ENCODE results near the gene CRIP1. TPM values are rescaled to one million over a fixed set of nuclear protein-coding genes. Genes with fewer than 3 reads are reported as not detected.
A peak's percentile ranks its signal among the peaks of the same experiment; 100 is the strongest.

CRIP1 gene
- polyA plus RNA-seq, 3 donors = 688 to 2,084 (median 1,032) TPM

DNA sequence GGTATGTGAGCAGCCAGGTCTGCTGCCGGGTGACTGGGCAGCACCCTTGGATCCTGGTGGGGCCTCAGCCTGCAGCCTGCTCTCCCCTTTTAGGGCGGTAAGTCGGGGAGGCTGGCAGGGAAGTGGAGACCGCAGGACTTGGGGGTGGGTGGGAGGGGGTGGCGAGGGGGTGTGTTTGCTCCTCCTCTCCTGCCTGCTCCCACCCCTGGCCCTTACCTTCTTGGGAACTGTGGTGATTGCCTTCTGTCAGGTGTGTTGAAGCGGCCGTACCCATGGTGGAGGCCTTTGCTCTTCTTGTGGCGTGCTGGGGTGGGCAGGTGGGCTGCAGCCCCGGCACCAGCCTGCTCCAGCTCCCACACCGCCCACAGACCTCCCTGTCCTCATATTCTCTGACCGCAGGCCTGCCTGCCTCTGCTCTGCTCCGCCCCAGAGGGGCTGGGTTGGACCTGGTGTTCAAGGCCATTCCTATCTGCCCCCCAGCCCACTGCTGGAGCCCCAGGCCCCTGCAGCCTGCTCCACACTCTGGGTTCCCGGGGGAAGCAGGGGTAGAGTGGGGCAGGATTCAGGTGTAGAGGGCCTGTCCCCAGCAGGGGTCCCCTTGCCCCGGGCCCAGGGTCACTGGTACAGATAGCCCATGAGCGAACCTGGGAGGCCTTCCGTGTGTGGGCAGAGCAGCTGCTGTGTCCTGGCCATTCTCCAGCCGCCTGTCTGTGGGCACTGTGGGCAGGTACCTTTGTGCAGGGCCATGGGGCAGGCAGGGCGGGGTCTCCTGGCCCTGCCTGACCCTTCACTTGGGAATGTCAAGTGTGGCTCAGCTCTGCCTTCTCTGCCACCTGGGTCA is 9.5 kb downstream of the CRIP1 start:
- TF ChIP-seq, protein P1, sequence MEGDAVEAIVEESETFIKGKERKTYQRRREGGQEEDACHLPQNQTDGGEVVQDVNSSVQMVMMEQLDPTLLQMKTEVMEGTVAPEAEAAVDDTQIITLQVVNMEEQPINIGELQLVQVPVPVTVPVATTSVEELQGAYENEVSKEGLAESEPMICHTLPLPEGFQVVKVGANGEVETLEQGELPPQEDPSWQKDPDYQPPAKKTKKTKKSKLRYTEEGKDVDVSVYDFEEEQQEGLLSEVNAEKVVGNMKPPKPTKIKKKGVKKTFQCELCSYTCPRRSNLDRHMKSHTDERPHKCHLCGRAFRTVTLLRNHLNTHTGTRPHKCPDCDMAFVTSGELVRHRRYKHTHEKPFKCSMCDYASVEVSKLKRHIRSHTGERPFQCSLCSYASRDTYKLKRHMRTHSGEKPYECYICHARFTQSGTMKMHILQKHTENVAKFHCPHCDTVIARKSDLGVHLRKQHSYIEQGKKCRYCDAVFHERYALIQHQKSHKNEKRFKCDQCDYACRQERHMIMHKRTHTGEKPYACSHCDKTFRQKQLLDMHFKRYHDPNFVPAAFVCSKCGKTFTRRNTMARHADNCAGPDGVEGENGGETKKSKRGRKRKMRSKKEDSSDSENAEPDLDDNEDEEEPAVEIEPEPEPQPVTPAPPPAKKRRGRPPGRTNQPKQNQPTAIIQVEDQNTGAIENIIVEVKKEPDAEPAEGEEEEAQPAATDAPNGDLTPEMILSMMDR (IDR thresholded peaks at IDR 0.05) = no peak
- no peak for DNase-seq
- H4K20me1 ChIP-seq (ENCODE audit: insufficient read depth, low read length) = peaks cover 17% of the 10 kb centered on the region
- H3K27me3 Mint-ChIP-seq (ENCODE audit: low read depth in 3 of 3) = peaks cover 1 to 5% (median 2%) of the 10 kb centered on the region in 3 donors
- peaks cover 3% of the 10 kb centered on the region for H3K4me1 Mint-ChIP-seq
- no peak overlapping the region for H3K4me2 ChIP-seq (replicated peaks; ENCODE audit: extremely low read depth, low read length, poor library complexity, severe bottlenecking)
- H3K36me3 Mint-ChIP-seq = peaks cover 7 to 29% of the 10 kb centered on the region in 2 donors
- H3K27me3 ChIP-seq (ENCODE audit: control insufficient read depth in 2 of 2, insufficient read depth in 2 of 2, low read length in 2 of 2) = no peaks in the 10 kb centered on the region
- WGBS (ENCODE audit: insufficient coverage) = 96% methylated on average over 9 of the region's 18 CpGs
- peaks cover 5 to 14% of the 10 kb centered on the region in 2 donors for H3K36me3 ChIP-seq (replicated peaks in 1 of 2; ENCODE audit: control insufficient read depth in 1 of 2, insufficient read depth in 2 of 2, low read length in 2 of 2)
- H3K4me3 Mint-ChIP-seq = no peak overlapping the region
- peaks cover 8 to 11% of the 10 kb centered on the region in 2 donors for H3K4me1 ChIP-seq (ENCODE audit: control insufficient read depth in 1 of 2, insufficient read depth in 2 of 2, low read length in 2 of 2)
- intact Hi-C loops (cut with micrococcal nuclease) = no loop called here
- peaks cover 0 to 3% (median 0%) of the 10 kb centered on the region in 7 donors for H3K9me3 Mint-ChIP-seq
- H2AFZ ChIP-seq (ENCODE audit: insufficient read depth, low read depth, low read length, poor library complexity, severe bottlenecking) = no peak overlapping the region
- H3K9me3 ChIP-seq (replicated peaks in 1 of 2; ENCODE audit: control insufficient read depth in 1 of 2, insufficient read depth in 1 of 2, low read length in 2 of 2) = no peaks in the 10 kb centered on the region
- no peak overlapping the region for H3K27ac Mint-ChIP-seq
- peaks cover 5% of the 10 kb centered on the region for H3K79me2 ChIP-seq (ENCODE audit: insufficient read depth, low read length)
- no peak overlapping the region for H3K4me3 ChIP-seq (replicated peaks in 1 of 3; ENCODE audit: low read depth in 2 of 3, low read length in 3 of 3)
- H3K9ac ChIP-seq (ENCODE audit: insufficient read depth, low read length, poor library complexity, severe bottlenecking) = no peak overlapping the region
- no peak overlapping the region for H3K27ac ChIP-seq (ENCODE audit: low read depth in 1 of 2, low read length in 2 of 2)

DNA sequence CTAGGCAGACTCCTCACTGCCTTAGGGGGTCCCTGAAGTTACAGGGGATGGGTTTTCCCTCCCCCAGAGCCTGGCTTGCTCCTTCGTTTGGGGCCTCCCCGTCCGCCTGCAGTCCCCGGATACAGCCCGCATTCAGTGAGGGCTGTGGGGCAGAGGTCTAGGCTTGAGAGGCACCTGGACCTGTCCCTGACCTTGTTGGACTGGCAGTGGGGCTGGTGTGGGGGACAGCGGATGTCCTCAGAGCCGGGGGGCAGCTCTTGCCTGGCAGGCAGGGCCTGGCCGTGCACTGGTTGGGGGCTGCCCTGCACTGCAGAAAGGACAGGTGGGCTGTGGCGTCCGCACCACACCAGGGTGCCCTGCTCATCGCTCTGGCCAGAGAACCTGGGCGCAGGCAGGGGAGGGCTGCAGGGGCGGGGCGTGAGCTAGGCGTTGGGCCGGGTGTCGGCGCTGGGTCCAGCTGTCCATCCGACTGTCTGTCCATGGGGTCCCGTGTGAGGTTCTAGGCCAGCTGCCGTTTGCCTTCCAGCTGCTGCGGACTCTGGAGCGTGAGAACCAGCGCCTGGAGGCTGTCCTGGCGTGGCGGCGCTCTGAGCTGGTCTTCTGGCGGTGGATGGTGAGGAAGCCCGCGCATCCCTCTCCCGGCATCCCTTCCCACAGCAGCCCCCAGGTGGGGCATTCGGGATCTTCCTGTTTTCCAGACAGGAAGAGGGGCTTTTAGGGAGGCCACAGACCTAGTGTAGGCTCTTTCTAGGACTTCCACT is 10.3 kb downstream of the CRIP1 start:
- no peaks in the 10 kb centered on the region for H3K9me3 ChIP-seq (replicated peaks in 1 of 2; ENCODE audit: control insufficient read depth in 1 of 2, insufficient read depth in 1 of 2, low read length in 2 of 2)
- H3K27ac ChIP-seq (ENCODE audit: low read depth in 1 of 2, low read length in 2 of 2) = no peak overlapping the region
- no peaks in the 10 kb centered on the region for H3K4me1 Mint-ChIP-seq
- TF ChIP-seq, protein P1 (IDR thresholded peaks at IDR 0.05) = no peak
- H3K4me2 ChIP-seq (replicated peaks; ENCODE audit: extremely low read depth, low read length, poor library complexity, severe bottlenecking) = no peak overlapping the region
- H3K27me3 ChIP-seq (ENCODE audit: control insufficient read depth in 2 of 2, insufficient read depth in 2 of 2, low read length in 2 of 2) = no peaks in the 10 kb centered on the region
- peaks cover 3 to 4% (median 3%) of the 10 kb centered on the region in 3 donors for H3K27me3 Mint-ChIP-seq (ENCODE audit: low read depth in 3 of 3)
- H3K9me3 Mint-ChIP-seq = no peaks in the 10 kb centered on the region
- H4K20me1 ChIP-seq (ENCODE audit: insufficient read depth, low read length) = peaks cover 14% of the 10 kb centered on the region
- H3K27ac Mint-ChIP-seq = no peak overlapping the region
- H3K4me3 Mint-ChIP-seq = no peak overlapping the region
- no peak overlapping the region for H3K9ac ChIP-seq (ENCODE audit: insufficient read depth, low read length, poor library complexity, severe bottlenecking)
- DNase-seq = peak in 1 of 3 donors; percentile 3
- H3K36me3 ChIP-seq (replicated peaks in 1 of 2; ENCODE audit: control insufficient read depth in 1 of 2, insufficient read depth in 2 of 2, low read length in 2 of 2) = peaks cover 5 to 14% of the 10 kb centered on the region in 2 donors
- intact Hi-C loops (cut with micrococcal nuclease) = no loop called here
- H3K4me3 ChIP-seq (replicated peaks in 1 of 3; ENCODE audit: low read depth in 2 of 3, low read length in 3 of 3) = no peak overlapping the region
- H3K36me3 Mint-ChIP-seq = peaks cover 7 to 29% of the 10 kb centered on the region in 2 donors
- peaks cover 1 to 3% of the 10 kb centered on the region in 2 donors for H3K4me1 ChIP-seq (ENCODE audit: control insufficient read depth in 1 of 2, insufficient read depth in 2 of 2, low read length in 2 of 2)
- WGBS (ENCODE audit: insufficient coverage) = 98% methylated on average over 21 of the region's 32 CpGs
- H2AFZ ChIP-seq (ENCODE audit: insufficient read depth, low read depth, low read length, poor library complexity, severe bottlenecking) = no peak overlapping the region
- peaks cover 1% of the 10 kb centered on the region for H3K79me2 ChIP-seq (ENCODE audit: insufficient read depth, low read length)

Measured in CD14-positive monocyte (primary cell).